Keratinocyte (primary cell): ENCODE results near the gene SESTD1. TPM values are rescaled to one million over a fixed set of nuclear protein-coding genes. Genes with fewer than 3 reads are reported as not detected.

ENCODE experiments used
- DNase-seq: peaks from one replicate; pipeline ENCODE4 v3.0.0-alpha.2; 2011; ENCODE audit warnings: low read depth, missing footprints, low spot score
- FAIRE-seq: peaks from 2 replicates; lab custom pipeline; 2011; peaks lifted over from hg19 to GRCh38; lab: Jason Lieb, UNC
- H2AFZ ChIP-seq: 2 replicates; pipeline ENCODE4 v1.6.0; 2012; ENCODE audit warnings: low read length, control low read depth, inconsistent platforms; ENCODE audit not compliant: control insufficient read depth
- H3K27ac ChIP-seq: 2 replicates; pipeline ENCODE4 v1.5.1; 2011; ENCODE audit warnings: low read length; ENCODE audit not compliant: control insufficient read depth, insufficient read depth
- H3K27me3 ChIP-seq: 3 replicates; pipeline ENCODE4 v1.6.0; 2011; ENCODE audit warnings: low read length; ENCODE audit not compliant: control insufficient read depth, insufficient read depth; ENCODE audit errors: extremely low read depth
- H3K36me3 ChIP-seq, 2 experiments: 2 replicates in 1 of 2; 3 replicates in 1 of 2; pipeline ENCODE4 v1.5.1; 2011; ENCODE audit warnings: low read length in 2 of 2, mild to moderate bottlenecking in 1 of 2; ENCODE audit not compliant: control insufficient read depth in 2 of 2, insufficient read depth in 2 of 2; ENCODE audit errors: extremely low read depth in 1 of 2
- H3K4me1 ChIP-seq: 3 replicates; pipeline ENCODE4 v1.5.1; 2011; ENCODE audit warnings: low read length; ENCODE audit not compliant: control insufficient read depth, insufficient read depth; ENCODE audit errors: extremely low read depth
- H3K4me2 ChIP-seq: 3 replicates; pipeline ENCODE4 v1.6.0; 2011; ENCODE audit warnings: low read depth, low read length; ENCODE audit not compliant: control insufficient read depth, insufficient read depth; ENCODE audit errors: extremely low read depth
- H3K4me3 ChIP-seq, 3 experiments: fragments of 200-600 bp in 1 of 3; sonication (generic) in 1 of 3; 2 replicates in 2 of 3; 3 replicates in 1 of 3; pipeline ENCODE4 v1.5.1; 2011 to 2016; ENCODE audit warnings: low read length in 3 of 3, mild to moderate bottlenecking in 3 of 3, control low read depth in 2 of 3, inconsistent platforms in 1 of 3, low read depth in 1 of 3, mixed read lengths in 1 of 3, mixed run types in 1 of 3, moderate library complexity in 1 of 3; ENCODE audit not compliant: control insufficient read depth in 2 of 3, insufficient read depth in 2 of 3; ENCODE audit errors: extremely low read depth in 1 of 3
- H3K79me2 ChIP-seq: 2 replicates; pipeline ENCODE4 v1.6.0; 2012; ENCODE audit warnings: low read length; ENCODE audit not compliant: control insufficient read depth, insufficient read depth
- H3K9ac ChIP-seq: 3 replicates; pipeline ENCODE4 v1.6.0; 2011; ENCODE audit warnings: low read length; ENCODE audit not compliant: control insufficient read depth, insufficient read depth; ENCODE audit errors: extremely low read depth
- H3K9me1 ChIP-seq: 3 replicates; pipeline ENCODE4 v1.6.0; 2011; ENCODE audit warnings: low read length; ENCODE audit not compliant: control insufficient read depth, insufficient read depth; ENCODE audit errors: extremely low read depth
- H3K9me3 ChIP-seq: 2 replicates; pipeline ENCODE4 v1.5.1; 2012; ENCODE audit warnings: low read depth, low read length; ENCODE audit not compliant: control insufficient read depth
- H4K20me1 ChIP-seq: 3 replicates; pipeline ENCODE4 v1.6.0; 2011; ENCODE audit warnings: low read length; ENCODE audit not compliant: control insufficient read depth, insufficient read depth; ENCODE audit errors: extremely low read depth
- EZH2 ChIP-seq: IDR thresholded peaks from one replicate; pipeline ENCODE4 v1.6.1; 2012; ENCODE audit warnings: inconsistent platforms, mild to moderate bottlenecking, low read length, moderate library complexity
- dilution Hi-C: fragments of 300-500 bp; cut with MboI; formaldehyde crosslinking; loops from one replicate; pipeline ENCODE4 v1.7.0; 2020; ENCODE audit warnings: low sequenced_read_pairs; ENCODE audit not compliant: extremely low pct_ligation_motif_present
- polyA plus RNA-seq, 5 experiments: library from polyadenylated mRNA; depleted of rRNA in 3 of 5; stranded (reverse) in 3 of 5; stranded (forward) in 1 of 5; unstranded in 1 of 5; fragments of >200 nt; gene quantifications; 1 replicate in 1 of 5; 2 replicates in 3 of 5; 3 replicates in 1 of 5; pipeline versions ENCODE4 v1.2.1 to v1.2.3, GENCODE V29; 2011 to 2012; ENCODE audit warnings: missing spikeins in 2 of 5, low read depth in 1 of 5, low replicate concordance in 1 of 5
- TF ChIP-seq, protein P1 (sequence below), 3 experiments: IDR thresholded peaks in 1 of 3; conservative IDR thresholded peaks in 1 of 3; optimal IDR thresholded peaks in 1 of 3; 2 replicates in 2 of 3; 3 replicates in 1 of 3; pipeline versions ENCODE3 to v1.5.1; 2011; ENCODE audit warnings: low read length in 3 of 3, mild to moderate bottlenecking in 3 of 3, moderate library complexity in 2 of 3, control low read depth in 1 of 3, inconsistent platforms in 1 of 3; ENCODE audit not compliant: insufficient read depth in 2 of 3; ENCODE audit errors: extremely low read depth in 1 of 3

Gene SESTD1
- polyA plus RNA-seq, 1 donor (not counting 4 experiments of a cell fraction or from before 2014, with no cell fraction given), result 22.3 TPM

DNA sequence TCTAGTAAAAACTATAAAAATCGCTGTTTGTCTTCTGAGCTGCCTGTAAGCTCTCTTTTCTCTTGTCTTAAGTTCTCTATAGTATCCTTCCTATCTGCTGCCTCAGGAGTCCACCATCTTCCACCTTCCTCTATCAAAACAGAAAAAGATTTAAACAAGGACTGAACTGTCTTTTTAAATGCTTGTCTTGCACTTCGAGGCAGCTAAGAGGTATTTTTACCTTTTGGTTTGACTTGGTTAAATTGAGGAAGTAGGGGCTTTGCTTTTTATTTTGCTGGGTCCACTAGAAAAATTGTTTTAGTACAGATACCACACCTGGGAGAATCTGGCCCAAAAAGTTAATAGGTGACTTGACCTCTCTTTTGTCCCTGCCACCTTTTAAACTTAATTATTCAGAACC, 12.2 kb downstream of the SESTD1 start:
- Histone ChIP-seq H3K9ac (no peak overlapping the region), H3K79me2 (peaks cover 86% of the 10 kb centered on the region), H2AFZ (no peak overlapping the region), H3K27me3 (no peaks in the 10 kb centered on the region), H4K20me1 (no peaks in the 10 kb centered on the region), H3K27ac (no peak overlapping the region), H3K4me1 (no peaks in the 10 kb centered on the region), H3K4me3 (no peak overlapping the region), H3K9me1 (no peaks in the 10 kb centered on the region), H3K9me3 (no peaks in the 10 kb centered on the region), H3K36me3 (no peaks in the 10 kb centered on the region), H3K4me2 (no peak overlapping the region)
- FAIRE-seq (no peak), DNase-seq (no peak)
- dilution Hi-C loops, result no loop called here
- no peak for TF ChIP-seq EZH2
- TF ChIP-seq, protein P1, sequence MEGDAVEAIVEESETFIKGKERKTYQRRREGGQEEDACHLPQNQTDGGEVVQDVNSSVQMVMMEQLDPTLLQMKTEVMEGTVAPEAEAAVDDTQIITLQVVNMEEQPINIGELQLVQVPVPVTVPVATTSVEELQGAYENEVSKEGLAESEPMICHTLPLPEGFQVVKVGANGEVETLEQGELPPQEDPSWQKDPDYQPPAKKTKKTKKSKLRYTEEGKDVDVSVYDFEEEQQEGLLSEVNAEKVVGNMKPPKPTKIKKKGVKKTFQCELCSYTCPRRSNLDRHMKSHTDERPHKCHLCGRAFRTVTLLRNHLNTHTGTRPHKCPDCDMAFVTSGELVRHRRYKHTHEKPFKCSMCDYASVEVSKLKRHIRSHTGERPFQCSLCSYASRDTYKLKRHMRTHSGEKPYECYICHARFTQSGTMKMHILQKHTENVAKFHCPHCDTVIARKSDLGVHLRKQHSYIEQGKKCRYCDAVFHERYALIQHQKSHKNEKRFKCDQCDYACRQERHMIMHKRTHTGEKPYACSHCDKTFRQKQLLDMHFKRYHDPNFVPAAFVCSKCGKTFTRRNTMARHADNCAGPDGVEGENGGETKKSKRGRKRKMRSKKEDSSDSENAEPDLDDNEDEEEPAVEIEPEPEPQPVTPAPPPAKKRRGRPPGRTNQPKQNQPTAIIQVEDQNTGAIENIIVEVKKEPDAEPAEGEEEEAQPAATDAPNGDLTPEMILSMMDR (optimal IDR thresholded peaks at IDR 0.05 in 1 of 3, IDR thresholded peaks at IDR 0.05 in 1 of 3, conservative IDR thresholded peaks at IDR 0.05 in 1 of 3; ENCODE audit: extremely low read depth in 1 of 3, insufficient read depth in 2 of 3, low read length in 3 of 3), result no peak

DNA sequence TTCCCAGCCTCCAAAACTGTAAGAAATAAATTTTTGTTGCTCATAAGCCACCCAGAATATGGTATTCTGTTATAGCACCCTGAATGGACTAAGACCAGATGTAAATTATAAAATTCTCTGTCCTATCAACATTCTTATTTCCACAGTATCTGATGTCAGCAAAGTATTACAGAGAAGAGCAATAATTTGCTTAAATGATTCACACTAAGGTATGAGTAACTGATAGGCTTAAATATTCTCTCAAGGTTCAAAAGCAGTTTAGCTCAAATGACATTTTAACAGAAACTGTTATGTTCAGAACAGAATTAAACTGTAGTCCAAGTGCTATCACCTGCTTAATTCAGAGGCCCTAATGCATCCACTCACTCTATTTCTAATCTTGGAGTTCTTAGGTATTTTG, 12.8 kb downstream of the SESTD1 start:
- H3K4me2 ChIP-seq, result no peak overlapping the region
- H3K9me3 ChIP-seq, result no peaks in the 10 kb centered on the region
- H3K27ac ChIP-seq, result no peak overlapping the region
- no peak for DNase-seq
- H4K20me1 ChIP-seq, result no peaks in the 10 kb centered on the region
- H2AFZ ChIP-seq, result no peak overlapping the region
- no peak overlapping the region for H3K9ac ChIP-seq
- H3K4me3 ChIP-seq, result no peak overlapping the region
- H3K9me1 ChIP-seq, result no peaks in the 10 kb centered on the region
- H3K79me2 ChIP-seq, result peaks cover 86% of the 10 kb centered on the region
- no peak for FAIRE-seq
- no peak for TF ChIP-seq EZH2
- TF ChIP-seq, protein P1 (optimal IDR thresholded peaks at IDR 0.05 in 1 of 3, IDR thresholded peaks at IDR 0.05 in 1 of 3, conservative IDR thresholded peaks at IDR 0.05 in 1 of 3; ENCODE audit: extremely low read depth in 1 of 3, insufficient read depth in 2 of 3, low read length in 3 of 3), result no peak
- dilution Hi-C loops, result no loop called here
- no peaks in the 10 kb centered on the region for H3K27me3 ChIP-seq
- no peaks in the 10 kb centered on the region for H3K4me1 ChIP-seq
- no peaks in the 10 kb centered on the region for H3K36me3 ChIP-seq
